Left hindlimb (tissue), 1 donor: ENCODE measurements around the gene ANKH.
"Not testable (repeated sequence)": the region's sequence is repeated elsewhere in the genome, so short reads cannot be mapped to it uniquely, and the experiment has no call there.

Source experiments
- DNase-seq: peaks from one replicate; pipeline ENCODE4 v3.0.0-alpha.2; 2018

ANKH gene

DNA sequence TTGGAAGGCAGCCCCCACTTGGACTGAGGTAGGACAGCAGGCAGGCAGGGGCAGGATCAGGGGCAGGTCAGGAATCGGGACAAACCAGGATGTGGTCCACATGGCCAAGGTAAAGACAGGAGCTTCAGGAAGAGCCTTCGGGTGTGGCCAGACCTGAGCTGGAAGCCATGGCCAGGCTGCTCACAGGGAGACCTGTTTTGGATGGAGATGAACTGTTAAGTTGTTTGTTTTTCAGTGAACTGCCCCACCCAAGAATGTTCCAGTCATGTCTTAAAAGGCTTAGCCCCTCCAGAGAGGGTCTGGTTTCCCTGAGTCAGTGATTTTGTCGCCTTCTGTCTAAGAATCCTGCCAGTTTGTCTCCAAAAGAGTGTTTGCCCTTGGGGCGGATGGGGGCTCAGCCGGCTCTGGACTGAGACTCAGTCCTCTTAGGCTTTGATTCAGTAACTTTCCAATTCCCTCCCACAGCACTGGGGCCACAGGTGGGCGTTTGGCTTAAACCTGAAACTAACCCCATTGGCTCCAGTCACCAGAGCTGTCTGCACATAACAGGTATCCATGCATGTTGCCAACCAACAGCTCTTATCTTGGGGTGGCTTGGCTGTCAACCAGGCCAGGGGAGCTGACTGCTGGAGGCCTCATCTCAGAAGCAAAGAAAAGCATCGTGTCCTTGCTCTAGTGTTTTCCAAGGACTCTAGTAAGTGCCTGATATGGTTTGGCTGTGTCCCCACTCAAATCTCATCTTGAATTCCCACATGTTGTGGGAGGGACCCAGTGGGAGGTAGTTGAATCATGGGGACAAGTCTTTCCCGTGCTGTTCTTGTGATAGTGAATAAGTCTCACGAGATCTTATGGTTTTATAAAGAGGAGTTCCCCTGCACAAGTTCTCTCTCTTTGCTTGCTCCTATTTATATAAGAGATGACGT lies 11.3 kb upstream of the ANKH start:
- DNase-seq: no peak

DNA sequence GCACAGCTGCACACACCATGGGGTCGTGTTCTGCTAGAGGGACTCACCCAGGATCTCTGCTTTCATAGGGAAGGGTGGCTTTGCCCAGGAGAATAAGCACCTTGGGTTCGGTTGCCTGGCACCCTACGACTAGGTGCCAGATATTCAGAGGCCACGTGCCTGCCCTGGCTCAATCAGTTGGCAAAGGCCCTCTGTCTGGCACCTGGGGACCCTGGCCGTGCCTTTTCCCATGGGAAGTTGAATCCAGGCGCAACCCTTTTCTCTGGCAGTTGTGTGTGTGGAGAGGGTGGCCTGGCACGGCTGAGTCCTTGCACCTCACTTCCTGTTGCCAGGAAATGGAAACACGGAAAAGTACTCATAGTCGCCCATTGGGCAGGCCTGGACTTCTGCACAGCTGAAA lies 10.2 kb upstream of the ANKH start:
- DNase-seq: no peak

DNA sequence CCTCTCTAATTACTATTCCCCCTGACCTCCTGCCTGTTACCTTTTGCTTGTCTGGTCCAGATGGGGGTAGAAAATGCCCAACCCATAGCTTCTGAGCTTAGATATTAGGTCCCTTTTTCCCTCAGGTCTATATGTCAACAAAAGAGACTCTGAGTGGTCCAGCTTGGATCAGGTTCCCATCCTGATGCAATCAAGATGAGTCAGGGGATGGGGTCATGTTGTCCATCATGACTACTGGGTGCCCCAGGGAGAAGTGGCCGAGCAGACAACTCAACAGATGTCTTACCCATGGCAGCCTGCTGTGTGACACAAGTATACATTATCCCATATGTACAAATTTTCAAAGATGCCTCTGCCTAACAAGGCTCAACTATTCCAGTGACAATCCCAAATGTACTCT lies 9.1 kb upstream of the ANKH start:
- DNase-seq: no peak

DNA sequence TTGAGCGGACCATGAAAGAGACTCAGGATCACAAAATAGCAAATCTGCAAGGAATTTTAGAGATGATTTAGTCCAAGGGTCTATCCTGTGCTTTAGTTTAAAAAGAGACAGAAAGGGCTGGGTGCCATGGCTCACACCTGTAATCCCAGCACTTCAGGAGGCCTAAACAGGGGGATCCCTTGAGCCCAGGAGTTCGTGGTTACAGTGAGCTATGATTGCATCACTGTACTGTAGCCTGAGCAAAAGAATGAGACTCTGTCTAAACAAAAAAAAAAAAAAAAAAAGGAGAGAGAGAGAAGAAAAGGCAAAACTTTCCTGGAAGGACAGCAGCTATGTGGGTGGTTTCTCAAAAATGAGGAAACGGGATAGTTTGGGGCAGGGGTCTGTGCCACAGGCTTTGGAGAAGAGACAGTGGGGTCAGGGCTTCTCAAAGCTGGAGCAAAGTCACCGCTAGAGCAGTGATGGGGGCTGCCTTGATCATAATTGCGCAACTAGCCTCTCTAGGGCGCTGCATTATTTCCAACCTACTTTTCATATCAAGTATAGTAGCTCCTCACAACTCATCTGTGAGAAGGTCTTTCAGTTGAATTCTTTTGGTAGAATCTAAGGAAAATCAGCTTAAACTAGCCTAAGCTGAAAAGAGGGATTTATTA lies 8.5 kb upstream of the ANKH start:
- no peak for DNase-seq

DNA sequence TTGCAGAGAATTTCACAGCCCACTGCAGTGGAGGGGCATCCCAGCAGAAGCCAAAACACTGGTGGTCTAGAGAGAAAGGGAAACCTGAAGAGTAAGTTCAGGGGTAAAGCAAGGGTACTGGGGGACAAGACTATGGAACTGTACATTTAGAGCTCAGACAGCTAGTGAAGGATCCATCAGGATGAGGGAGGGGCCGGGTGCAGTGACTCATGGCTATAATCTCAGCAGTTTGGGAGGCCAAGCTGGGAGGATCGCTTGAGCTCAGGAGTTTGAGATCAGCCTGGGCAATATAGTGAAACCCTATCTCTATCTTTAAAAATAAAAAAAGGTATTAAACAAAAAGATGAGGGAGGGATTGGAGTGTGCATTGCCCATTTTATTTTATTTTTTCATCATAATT lies 7.8 kb upstream of the ANKH start:
- DNase-seq: no peak

DNA sequence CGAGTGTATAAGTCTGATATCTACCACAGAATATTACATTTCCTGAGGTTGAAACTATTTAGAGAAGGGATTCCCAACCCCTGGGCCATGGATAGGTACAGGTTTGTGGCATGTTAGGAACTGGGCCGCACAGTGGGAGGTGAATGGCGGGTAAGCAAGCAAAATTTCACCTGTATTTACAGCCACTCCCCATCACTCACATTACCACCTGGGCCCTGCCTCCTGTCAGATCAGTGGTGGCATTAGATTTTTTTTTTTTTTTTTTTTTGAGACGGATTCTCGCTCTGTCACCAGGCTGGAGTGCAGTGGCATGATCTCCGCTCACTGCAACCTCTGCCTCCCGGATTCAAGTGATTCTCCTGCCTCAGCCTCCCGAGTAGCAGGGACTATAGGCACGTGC lies 6.6 kb upstream of the ANKH start:
- not testable (repeated sequence) for DNase-seq

DNA sequence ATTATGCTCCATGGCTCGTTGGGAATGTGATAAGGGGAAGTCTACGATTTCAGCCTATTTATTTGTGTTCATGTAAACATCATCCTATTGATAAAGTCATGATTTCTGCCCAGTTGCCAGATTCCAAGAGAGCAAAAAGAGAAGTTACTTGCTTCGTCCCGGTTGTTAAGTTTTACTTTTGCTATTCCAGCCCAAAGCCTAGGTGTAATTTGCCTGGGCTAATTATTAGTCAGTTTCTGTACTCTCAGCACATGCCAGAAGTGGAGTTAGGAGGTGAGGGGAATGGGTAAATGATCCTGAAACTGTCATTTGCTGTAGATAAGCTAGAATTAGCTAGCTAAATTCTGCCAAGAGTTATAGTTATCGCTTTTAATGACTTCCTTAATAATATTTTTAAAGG lies 4.5 kb upstream of the ANKH start:
- no peak for DNase-seq

DNA sequence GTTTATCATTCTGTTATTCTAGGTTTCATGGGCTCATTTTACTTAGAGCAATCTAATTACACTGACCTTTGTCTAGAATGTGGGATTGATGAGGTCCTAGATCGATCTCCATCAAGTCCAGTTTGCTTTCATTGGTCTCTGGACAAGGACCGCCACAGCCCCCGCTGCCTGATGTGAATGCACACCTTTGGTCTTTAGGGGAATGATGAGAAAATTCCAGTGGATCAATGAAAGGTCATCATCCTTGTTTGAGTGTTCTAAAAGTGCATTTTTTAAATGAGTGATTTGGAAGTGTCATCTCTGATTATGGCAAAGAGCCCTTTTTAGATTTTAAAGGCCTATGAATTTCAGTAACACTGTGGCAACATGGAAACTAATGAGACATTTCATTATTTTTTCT lies 2.2 kb upstream of the ANKH start:
- no peak for DNase-seq

DNA sequence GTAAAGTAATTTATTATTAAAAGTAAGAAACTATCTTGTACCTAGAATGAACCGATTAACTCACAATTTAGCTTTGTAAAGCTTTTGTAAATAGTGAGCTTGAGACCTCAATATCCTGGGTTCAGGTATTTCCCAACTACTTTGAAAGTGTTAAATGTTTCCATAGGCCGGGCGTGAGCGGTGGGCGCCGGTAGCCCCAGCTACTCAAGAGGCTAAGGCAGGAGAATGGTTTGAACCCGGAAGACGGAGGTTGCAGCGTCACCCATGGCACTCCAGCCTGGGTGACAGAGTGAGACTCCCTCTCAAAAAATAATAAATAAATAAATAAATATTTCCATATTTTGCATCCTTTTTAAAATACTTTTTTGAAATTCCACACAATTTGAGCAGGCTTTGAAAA lies 1.5 kb upstream of the ANKH start:
- no peak for DNase-seq

DNA sequence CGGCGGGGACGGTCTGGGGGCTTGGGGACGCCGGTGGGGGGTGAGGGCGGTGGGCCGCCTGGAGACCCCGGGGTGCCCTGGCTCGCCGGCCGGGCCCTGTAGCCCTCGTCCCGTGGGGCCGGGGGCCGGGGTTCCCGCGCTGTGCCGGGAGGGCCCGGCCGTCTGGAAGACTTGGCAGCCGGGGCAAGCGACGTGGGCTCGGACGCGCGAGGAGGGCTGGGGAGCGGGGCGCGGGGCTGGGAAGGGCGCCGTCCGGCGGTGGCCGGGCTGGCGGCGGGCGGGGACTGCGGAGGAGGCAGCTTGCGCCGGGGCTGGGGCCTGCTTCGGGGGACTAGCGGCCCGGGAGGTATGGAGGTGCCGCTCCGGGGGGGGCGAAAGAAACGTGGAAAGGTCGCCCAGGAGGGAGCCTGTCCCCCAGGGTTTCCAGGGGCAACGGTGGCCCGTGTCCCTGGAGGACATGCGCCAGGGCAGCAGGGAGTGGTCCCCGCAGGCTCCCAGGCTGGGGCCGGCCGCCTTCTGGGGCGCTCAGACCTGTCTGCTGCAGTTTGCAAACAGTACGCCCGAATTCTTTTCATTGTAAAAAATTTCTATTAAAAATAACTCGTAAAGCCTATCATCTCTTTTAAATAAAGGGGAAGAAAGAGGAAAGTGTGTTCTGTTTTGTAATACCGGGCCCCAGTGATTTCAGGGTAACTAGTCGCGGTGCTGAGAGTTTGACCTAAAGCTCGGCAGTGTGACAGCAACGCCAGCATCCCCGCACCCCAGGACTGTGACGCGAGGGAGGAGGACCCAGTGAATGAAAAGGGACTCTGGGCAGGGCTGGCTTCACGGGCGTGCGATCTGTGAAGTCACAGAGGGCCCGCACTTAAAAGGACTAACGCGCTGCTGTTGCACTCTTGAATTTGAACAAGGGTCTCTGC lies 752 bp upstream of the ANKH start:
- peak; percentile 71 for DNase-seq

DNA sequence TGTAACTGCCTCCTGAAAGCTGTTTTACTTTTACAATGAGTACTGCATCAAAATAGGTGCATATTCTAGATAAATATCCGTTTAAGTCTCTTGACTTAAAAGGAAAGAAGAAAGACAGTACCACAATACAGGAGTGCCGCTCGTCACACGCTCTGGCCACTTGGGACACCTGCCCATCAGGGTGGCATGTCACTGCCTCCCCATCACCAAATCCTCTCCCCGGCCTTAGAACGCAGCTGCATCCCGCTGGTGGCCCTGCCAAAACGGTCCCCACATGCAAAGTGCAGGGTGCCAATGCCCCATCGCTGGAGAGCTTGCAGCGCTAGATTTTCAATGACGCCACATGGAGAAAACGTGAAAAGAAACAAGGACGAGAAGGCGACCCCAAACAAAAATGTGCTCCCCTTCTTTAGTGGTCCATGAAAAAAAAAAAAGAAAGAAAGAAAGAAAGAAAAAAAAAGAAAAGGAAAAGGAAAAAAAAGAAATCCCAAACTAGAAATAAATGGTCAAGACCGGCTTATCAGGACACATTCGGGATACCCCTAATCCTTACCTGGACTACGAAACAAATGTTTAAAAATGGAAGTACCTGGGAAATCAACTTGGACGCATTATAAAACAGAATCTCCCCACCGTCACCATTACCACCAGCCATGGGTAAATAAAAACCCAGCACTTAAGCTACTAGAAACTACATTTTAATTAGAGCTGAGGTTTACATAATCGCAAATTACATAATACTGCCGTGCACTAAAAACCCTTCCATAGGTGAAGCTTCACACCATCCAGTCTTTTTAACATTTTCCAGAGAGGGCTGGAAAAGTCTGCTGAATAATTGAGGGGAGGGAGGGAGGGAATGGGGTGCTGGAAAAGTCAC lies 1.0 kb downstream of the ANKH start:
- no peak for DNase-seq

DNA sequence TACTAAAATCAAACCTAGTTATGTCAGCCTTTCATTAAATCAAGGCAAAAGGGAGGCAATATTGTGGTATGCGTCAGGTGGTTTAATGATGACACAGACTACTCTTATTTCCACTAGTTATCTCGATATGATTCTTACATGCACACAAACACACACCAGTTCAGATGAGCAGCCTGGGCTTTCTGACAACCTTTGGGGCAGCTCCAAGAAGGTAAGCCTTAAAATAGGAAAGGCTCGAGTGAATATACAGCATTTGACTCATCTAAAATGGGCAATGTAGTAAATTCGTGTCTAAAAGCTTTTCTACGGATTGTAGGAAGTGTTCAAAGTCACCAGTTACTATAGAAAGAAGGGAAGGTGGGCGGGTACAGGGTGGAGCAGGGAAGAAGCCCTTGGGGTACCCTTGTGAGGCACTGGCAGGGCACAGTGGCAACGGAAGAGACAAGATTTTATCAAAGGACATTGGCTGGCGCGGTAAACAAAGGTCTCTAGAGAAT lies 1.9 kb downstream of the ANKH start:
- no peak for DNase-seq

DNA sequence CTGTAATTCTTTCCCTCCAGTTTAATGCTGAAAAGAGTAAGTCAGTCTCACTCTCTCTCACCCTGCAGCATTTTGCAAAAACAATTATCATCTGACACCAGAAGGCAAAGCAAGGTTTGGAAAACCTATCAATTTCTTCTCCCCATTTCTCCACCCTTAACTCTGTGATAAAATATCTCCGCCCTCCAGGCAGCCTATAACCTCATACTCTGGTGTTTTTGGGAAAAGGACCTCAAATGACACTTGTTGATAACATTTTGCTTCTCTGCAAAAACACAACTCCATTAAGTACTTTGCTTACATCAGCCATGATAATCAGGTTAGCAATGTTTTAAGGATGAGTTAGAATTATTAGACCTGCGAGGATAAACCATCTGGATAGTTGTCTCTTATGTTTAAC lies 2.3 kb downstream of the ANKH start:
- DNase-seq: no peak

DNA sequence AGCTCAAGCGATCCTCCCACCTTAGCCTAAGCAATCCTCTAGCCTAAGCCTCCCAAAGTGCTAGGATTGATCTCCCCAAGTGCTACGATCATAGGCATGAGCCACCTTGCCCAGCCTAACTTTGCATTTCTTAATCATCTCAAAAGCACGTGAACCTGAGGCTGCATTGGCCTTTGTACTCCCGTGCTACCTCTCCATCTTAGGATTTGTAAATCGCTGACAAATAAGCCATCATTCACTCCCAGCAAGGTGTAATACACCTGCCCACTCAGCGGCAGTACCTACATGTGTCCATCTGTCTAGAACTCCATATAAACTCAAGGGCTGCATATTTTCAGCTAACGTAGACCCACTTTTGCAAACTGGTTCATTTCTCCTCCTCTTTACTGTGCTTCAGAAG lies 2.8 kb downstream of the ANKH start:
- no peak for DNase-seq

DNA sequence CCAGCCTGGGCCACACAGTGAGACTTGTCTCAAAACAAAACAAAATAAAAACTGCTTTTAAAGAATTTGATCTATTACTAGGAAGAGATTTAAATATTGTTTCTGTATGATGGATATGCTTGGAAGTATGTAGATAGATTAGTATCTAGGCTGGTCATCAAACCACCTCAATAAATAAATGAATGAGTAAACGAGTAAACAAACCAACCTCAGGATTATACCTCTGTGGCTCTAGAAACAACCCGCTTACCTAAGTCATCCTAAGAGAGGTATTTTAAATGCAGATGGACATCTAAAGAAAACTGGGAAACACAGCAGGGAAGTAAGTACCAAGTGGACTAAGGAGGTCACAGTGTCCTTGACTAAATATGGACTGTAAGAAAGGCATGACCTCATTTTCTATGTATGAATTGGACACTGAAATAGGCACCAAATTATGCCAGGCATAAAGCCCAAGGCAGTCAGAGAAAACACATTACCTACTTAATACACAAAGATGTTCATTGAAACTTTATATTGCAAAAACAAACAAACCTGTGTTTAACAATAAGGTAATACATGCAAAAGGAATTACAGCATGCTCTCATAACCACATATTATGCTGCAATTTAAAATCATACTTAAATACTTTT lies 7.3 kb downstream of the ANKH start:
- DNase-seq: no peak

DNA sequence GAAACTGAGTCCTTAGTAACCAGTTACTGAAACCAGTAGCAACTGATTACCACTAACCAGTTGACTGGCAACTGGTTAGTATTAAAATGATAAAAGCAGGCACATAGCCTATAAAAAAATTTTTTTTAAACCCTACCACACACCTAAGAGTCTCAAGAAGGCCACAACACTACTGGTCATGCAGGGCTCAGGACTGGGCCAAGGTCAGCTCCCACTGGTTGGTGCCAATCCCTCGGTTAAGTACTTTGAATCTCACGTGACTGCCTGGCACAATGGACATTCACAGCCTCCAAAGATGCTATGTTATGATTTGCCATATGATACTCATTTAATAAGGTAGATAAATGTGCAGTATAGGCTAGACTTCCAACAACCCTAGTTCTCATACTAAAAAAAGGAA lies 8.5 kb downstream of the ANKH start:
- no peak for DNase-seq

DNA sequence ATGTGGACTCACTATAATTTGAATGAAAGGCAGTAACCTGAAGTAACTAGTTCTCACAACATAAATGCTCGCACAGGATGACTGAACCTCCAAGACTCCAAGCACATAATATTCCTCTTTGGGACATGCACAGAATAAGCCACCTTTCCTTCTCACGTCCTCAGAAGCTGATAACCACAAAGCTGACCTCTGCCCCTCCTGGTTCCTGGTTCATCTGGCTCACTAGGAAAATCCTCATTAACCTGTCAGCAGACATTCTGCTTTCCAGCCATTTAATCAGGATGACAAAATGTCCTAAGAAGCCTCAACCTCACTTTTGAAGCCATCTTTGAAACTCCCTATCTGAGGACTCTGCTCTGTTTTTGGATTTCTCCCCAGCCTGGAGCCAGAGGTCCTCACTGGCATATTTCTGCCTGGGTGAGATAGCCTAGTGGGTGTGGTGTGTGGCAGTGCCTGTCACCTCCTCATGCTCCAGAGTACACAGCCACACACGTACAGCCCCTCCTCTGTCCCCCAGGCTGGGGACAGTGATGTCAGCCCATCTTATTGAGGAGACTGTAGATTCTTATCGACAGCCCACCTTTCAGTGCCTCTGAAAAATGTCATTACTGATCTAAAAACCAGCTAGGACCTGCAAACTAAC lies 10.3 kb downstream of the ANKH start:
- DNase-seq: no peak

DNA sequence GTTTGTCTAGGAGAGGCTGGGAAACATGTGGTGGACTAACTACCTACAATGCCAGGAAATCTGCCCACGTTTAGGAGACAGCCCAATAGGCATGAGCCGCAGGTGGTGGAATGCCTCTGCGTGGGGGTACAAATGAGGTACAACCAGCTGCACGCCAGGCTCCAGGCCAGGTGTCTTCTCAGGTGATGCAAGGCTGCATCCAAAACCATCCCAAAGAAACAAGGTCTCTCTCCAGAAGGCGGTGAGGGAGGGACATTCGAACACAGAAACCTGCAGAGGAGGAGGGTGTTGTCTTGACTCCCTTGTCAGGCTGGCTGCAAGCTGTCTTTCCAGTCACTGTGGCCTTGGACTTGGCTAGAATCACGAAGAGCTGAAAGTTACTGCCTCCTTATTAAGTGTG lies 11.6 kb downstream of the ANKH start:
- no peak for DNase-seq

DNA sequence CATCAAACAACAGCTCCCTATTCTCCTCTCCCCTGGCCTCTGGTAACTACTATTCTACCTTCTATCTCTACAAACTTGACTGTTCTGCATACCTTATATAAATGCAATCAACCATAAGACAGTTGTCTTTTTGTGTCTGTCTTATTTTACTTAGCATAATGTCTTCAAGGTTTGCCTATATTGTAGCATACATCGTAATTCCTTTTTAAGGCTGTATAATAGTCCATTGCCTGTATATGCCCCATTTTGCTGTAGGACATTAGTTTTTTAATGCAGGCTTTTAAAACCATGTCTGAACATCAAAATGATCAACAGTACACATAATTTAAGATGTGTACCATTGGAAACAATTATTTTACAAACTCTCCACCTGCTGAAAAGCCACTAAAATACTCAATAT lies 12.4 kb downstream of the ANKH start:
- no peak for DNase-seq

DNA sequence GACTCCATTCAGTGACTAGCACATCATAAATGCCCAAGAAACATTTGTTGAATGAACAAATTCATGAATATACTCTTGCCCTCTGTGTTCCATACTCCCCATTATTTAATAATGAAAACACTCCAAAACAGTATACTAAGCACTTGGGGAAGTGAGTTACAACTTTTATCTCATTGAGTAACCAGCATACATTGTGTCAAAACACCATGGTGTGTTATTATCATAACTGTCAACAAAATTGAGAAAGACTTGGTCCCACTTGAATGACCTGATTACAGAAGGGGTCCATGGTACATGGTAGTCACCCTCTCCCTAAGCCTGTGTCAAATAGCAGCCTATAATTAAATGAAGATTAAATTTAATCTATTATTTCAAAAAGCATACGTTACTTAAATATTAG lies 16.2 kb downstream of the ANKH start:
- no peak for DNase-seq

DNA sequence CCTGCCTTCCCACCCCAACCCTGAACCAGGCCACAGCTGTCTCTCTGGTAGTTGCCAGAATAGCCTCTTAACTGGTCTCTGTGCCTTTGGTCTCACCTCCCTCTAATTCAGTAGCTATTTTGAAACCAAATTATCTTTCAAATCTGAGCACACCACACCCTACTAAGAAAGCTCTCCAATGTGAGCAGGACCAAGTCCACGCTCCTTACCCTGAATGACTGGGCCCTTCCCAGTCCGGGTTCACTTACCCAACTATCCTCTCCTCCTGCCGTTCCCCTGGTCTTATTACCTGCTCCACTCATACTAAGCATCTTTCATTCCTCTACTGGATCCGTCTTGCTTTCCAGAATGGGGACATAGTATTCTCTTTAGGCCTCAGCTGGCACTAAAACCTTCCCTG lies 16.8 kb downstream of the ANKH start:
- no peak for DNase-seq
